A549 (cell line): ENCODE results near the gene ZSWIM5.

Experiments
- BHLHE40 ChIP-seq: IDR thresholded peaks from 2 replicates; pipeline ENCODE4 v1.6.1; 2012; ENCODE audit warnings: low read depth, low read length, inconsistent platforms
- CHD2 ChIP-seq: fragments of 150-350 bp; IDR thresholded peaks from 2 replicates; pipeline ENCODE4 v1.6.1; 2014; ENCODE audit warnings: low read length; ENCODE audit not compliant: partially characterized antibody
- EP300 ChIP-seq, 2 experiments: fragments of >200 bp; sonication (Bioruptor Twin); formaldehyde crosslinking; IDR thresholded peaks; 2 replicates in 1 of 2; 3 replicates in 1 of 2; pipeline ENCODE4 v1.6.1; 2016 to 2017
- HDAC2 ChIP-seq: fragments of 200-600 bp; sonication (generic); IDR thresholded peaks from 2 replicates; pipeline ENCODE4 v1.6.1; 2016
- HOXA7 ChIP-seq: fragments of 250-450 bp; sonication (Bioruptor Pico); IDR thresholded peaks from 2 replicates; pipeline ENCODE4 v1.5.0; 2020; ENCODE audit warnings: mild to moderate bottlenecking, moderate library complexity
- POLR2A ChIP-seq: IDR thresholded peaks from 2 replicates; pipeline ENCODE4 v1.6.1; 2012; ENCODE audit warnings: mild to moderate bottlenecking, low read length
- RCOR1 ChIP-seq: fragments of 150-350 bp; IDR thresholded peaks from 2 replicates; pipeline ENCODE4 v1.6.1; 2014; ENCODE audit warnings: antibody characterized with exemption, low read length, low read depth
- RFX5 ChIP-seq: fragments of 450-650 bp; IDR thresholded peaks from 2 replicates; pipeline ENCODE4 v1.7.1; 2014; ENCODE audit warnings: antibody characterized with exemption, mild to moderate bottlenecking, moderate library complexity
- SMC3 ChIP-seq: fragments of >200 bp; sonication (Bioruptor Twin); formaldehyde crosslinking; IDR thresholded peaks from 3 replicates; pipeline ENCODE4 v1.6.1; 2018; ENCODE audit warnings: inconsistent platforms
- TP53 ChIP-seq: fragments of 250-450 bp; sonication (Bioruptor Pico); IDR thresholded peaks from 2 replicates; pipeline ENCODE4 v1.5.0; 2021; ENCODE audit warnings: mild to moderate bottlenecking, moderate library complexity
- TF ChIP-seq, protein P1 (sequence below): fragments of >200 bp; sonication (Bioruptor Twin); formaldehyde crosslinking; IDR thresholded peaks from 3 replicates; pipeline ENCODE4 v1.5.1; 2016
- TF ChIP-seq, protein P2 (sequence below): fragments of 250-450 bp; sonication (Bioruptor Pico); IDR thresholded peaks from 2 replicates; pipeline ENCODE4 v1.5.0; 2021; ENCODE audit warnings: mild to moderate bottlenecking, moderate library complexity, borderline replicate concordance

- TF ChIP-seq TP53 (CRISPR knock-in tag) (no peak), HDAC2 (no peak), RFX5 (no peak), SMC3 (no peak), EP300 (IDR thresholded peaks at IDR 0.05) (no peak), RCOR1 (no peak), CHD2 (no peak), POLR2A (no peak), BHLHE40 (no peak), HOXA7 (no peak)
- TF ChIP-seq, protein P1, sequence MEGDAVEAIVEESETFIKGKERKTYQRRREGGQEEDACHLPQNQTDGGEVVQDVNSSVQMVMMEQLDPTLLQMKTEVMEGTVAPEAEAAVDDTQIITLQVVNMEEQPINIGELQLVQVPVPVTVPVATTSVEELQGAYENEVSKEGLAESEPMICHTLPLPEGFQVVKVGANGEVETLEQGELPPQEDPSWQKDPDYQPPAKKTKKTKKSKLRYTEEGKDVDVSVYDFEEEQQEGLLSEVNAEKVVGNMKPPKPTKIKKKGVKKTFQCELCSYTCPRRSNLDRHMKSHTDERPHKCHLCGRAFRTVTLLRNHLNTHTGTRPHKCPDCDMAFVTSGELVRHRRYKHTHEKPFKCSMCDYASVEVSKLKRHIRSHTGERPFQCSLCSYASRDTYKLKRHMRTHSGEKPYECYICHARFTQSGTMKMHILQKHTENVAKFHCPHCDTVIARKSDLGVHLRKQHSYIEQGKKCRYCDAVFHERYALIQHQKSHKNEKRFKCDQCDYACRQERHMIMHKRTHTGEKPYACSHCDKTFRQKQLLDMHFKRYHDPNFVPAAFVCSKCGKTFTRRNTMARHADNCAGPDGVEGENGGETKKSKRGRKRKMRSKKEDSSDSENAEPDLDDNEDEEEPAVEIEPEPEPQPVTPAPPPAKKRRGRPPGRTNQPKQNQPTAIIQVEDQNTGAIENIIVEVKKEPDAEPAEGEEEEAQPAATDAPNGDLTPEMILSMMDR, result no peak
- TF ChIP-seq, protein P2, sequence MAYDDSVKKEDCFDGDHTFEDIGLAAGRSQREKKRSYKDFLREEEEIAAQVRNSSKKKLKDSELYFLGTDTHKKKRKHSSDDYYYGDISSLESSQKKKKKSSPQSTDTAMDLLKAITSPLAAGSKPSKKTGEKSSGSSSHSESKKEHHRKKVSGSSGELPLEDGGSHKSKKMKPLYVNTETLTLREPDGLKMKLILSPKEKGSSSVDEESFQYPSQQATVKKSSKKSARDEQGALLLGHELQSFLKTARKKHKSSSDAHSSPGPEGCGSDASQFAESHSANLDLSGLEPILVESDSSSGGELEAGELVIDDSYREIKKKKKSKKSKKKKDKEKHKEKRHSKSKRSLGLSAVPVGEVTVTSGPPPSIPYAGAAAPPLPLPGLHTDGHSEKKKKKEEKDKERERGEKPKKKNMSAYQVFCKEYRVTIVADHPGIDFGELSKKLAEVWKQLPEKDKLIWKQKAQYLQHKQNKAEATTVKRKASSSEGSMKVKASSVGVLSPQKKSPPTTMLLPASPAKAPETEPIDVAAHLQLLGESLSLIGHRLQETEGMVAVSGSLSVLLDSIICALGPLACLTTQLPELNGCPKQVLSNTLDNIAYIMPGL, result no peak
Observed at GRCh38 chr1:45122724-45123123, 83.7 kb downstream of the ZSWIM5 start.
